Measurements from ENCODE around the gene RAD51B.

RAD51B gene

DNA sequence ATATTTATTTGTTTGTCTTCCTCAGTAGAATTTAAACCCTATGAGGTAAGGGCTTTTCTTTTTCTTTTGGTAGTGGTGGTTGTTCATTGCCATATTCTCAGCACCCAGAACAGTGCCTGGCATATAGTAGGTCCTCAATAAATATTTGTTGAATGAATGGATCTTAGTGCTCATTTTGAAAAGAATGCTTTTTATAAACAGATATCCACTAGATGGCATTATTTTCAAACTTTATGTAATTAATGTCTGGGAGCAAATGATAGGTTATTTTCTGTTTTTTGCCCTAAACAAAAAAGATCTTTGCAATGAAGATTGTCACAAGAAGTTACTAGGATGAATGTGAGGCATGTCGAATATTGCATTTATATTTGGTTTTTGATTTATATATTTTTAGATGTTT lies 64.1 kb downstream of the RAD51B start:
- no peaks in the 10 kb centered on the region for H3K27me3 ChIP-seq (ENCODE audit: insufficient read depth, poor library complexity, severe bottlenecking)
- TF ChIP-seq REST (IDR thresholded peaks at IDR 0.05; ENCODE audit: insufficient replicate concordance, low read depth) = no peak
- no peak for TF ChIP-seq SPI1 (IDR thresholded peaks at IDR 0.05; ENCODE audit: borderline replicate concordance, low read depth)
- no peak for TF ChIP-seq POLR2AphosphoS5 (IDR thresholded peaks at IDR 0.05; ENCODE audit: low read depth)
- TF ChIP-seq, protein P1, sequence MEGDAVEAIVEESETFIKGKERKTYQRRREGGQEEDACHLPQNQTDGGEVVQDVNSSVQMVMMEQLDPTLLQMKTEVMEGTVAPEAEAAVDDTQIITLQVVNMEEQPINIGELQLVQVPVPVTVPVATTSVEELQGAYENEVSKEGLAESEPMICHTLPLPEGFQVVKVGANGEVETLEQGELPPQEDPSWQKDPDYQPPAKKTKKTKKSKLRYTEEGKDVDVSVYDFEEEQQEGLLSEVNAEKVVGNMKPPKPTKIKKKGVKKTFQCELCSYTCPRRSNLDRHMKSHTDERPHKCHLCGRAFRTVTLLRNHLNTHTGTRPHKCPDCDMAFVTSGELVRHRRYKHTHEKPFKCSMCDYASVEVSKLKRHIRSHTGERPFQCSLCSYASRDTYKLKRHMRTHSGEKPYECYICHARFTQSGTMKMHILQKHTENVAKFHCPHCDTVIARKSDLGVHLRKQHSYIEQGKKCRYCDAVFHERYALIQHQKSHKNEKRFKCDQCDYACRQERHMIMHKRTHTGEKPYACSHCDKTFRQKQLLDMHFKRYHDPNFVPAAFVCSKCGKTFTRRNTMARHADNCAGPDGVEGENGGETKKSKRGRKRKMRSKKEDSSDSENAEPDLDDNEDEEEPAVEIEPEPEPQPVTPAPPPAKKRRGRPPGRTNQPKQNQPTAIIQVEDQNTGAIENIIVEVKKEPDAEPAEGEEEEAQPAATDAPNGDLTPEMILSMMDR (IDR thresholded peaks at IDR 0.05; ENCODE audit: insufficient read depth, low read length) = no peak
- no peak for TF ChIP-seq GABPA (IDR thresholded peaks at IDR 0.05; ENCODE audit: low read depth)
- no peak overlapping the region for H3K4me3 ChIP-seq (replicated peaks; ENCODE audit: insufficient read depth, low read length)
- no peak overlapping the region for H3K27ac ChIP-seq (replicated peaks)
- DNase-seq (ENCODE audit: low read depth in 1 of 2, low spot score in 1 of 2) = no peak

DNA sequence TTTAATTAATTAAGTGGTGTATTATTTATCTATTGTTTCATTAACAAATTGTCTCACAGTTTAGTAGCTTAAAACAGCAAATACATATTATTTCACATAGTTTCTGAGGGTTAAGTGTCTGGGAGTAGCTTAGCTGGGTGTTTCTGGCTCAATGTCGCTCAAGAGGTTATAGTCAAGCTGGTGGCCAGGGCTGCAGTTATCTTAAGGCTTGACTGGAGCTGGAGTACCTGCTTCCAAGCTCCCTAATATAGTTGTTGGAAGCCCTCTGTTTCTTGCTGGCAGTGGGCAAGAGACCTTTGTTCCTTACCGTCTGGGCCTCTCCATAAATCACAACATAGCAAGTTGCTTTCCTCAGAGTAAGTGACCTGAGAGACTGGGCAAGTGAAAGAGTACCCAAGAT lies 66.6 kb downstream of the RAD51B start:
- no peak for DNase-seq (ENCODE audit: low read depth in 1 of 2, low spot score in 1 of 2)
- TF ChIP-seq REST (IDR thresholded peaks at IDR 0.05; ENCODE audit: insufficient replicate concordance, low read depth) (no peak), POLR2AphosphoS5 (IDR thresholded peaks at IDR 0.05; ENCODE audit: low read depth) (no peak)
- H3K27ac ChIP-seq (replicated peaks) = no peak overlapping the region
- no peak overlapping the region for H3K4me3 ChIP-seq (replicated peaks; ENCODE audit: insufficient read depth, low read length)
- no peaks in the 10 kb centered on the region for H3K27me3 ChIP-seq (ENCODE audit: insufficient read depth, poor library complexity, severe bottlenecking)

DNA sequence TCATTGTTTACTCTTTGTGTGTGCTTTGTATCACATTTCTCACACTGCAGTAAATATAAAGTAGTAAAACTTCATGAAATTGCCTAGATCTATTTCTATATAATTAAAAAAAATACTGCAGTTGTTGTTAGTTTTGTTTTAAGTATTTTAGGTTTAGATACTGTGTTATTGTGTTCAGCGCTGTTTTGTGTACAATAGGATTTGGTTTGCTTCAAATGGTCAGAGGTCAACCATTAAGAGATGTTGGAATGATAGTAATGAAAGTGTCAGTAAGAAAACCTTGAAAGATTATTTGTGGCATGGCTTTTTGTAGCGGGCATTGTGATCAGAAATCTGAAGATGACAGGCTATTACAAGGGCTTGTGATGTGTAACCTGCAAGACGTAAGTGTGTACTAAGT lies 67.9 kb downstream of the RAD51B start:
- Histone ChIP-seq H3K4me3 (replicated peaks; ENCODE audit: insufficient read depth, low read length) (no peak overlapping the region), H3K27ac (replicated peaks) (no peak overlapping the region), H3K27me3 (ENCODE audit: insufficient read depth, poor library complexity, severe bottlenecking) (no peaks in the 10 kb centered on the region)
- DNase-seq (ENCODE audit: low read depth in 1 of 2, low spot score in 1 of 2) = no peak
- TF ChIP-seq GABPA (IDR thresholded peaks at IDR 0.05; ENCODE audit: low read depth) (no peak), REST (IDR thresholded peaks at IDR 0.05; ENCODE audit: insufficient replicate concordance, low read depth) (no peak), POLR2AphosphoS5 (IDR thresholded peaks at IDR 0.05; ENCODE audit: low read depth) (no peak)
- TF ChIP-seq, protein P1 (IDR thresholded peaks at IDR 0.05; ENCODE audit: insufficient read depth, low read length) = no peak

- H3K4me3 ChIP-seq (replicated peaks; ENCODE audit: insufficient read depth, low read length) = no peak overlapping the region
- TF ChIP-seq, protein P1 (IDR thresholded peaks at IDR 0.05; ENCODE audit: insufficient read depth, low read length) = no peak
- TF ChIP-seq REST (IDR thresholded peaks at IDR 0.05; ENCODE audit: insufficient replicate concordance, low read depth) = no peak
- no peak for TF ChIP-seq POLR2AphosphoS5 (IDR thresholded peaks at IDR 0.05; ENCODE audit: low read depth)
- no peak for TF ChIP-seq SPI1 (IDR thresholded peaks at IDR 0.05; ENCODE audit: borderline replicate concordance, low read depth)
- no peak for TF ChIP-seq GABPA (IDR thresholded peaks at IDR 0.05; ENCODE audit: low read depth)
Measured at GRCh38 chr14:67889455-67889854, 69.9 kb downstream of the RAD51B start.

More at GRCh38 chr14:67889455-67889854, 69.9 kb downstream of the RAD51B start:
- no peak for DNase-seq (ENCODE audit: low read depth in 1 of 2, low spot score in 1 of 2)
- no peaks in the 10 kb centered on the region for H3K27me3 ChIP-seq (ENCODE audit: insufficient read depth, poor library complexity, severe bottlenecking)
- no peak overlapping the region for H3K27ac ChIP-seq (replicated peaks)

Measured in HL-60 (cell line).